ENCODE data around the gene ZDHHC6. TPM values are rescaled to one million over a fixed set of nuclear protein-coding genes. Genes with fewer than 3 reads are reported as not detected.

The ZDHHC6 gene
- total RNA-seq, 1 experiment from 2014 or later: 35.2 TPM

DNA sequence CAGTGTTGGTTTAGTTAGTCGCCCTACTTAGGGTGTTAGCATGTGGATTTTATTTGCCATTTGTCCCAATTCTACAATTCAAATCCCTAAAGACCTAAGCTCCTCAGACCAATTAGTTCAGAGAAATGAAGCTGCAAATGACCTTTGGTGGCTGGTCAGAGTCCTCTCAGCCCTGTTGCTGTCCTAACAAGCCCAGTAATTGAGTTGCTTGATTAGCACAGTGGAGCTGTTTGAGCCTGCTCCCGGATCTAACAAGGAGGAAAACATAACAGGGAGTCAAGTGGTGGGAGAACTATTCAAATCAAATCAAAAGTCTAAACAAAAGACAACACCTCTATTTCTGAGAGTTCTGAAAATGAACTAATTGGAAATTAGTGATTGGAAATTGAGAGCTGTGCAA, 22.1 kb downstream of the ZDHHC6 start:
- TF ChIP-seq, protein P1, sequence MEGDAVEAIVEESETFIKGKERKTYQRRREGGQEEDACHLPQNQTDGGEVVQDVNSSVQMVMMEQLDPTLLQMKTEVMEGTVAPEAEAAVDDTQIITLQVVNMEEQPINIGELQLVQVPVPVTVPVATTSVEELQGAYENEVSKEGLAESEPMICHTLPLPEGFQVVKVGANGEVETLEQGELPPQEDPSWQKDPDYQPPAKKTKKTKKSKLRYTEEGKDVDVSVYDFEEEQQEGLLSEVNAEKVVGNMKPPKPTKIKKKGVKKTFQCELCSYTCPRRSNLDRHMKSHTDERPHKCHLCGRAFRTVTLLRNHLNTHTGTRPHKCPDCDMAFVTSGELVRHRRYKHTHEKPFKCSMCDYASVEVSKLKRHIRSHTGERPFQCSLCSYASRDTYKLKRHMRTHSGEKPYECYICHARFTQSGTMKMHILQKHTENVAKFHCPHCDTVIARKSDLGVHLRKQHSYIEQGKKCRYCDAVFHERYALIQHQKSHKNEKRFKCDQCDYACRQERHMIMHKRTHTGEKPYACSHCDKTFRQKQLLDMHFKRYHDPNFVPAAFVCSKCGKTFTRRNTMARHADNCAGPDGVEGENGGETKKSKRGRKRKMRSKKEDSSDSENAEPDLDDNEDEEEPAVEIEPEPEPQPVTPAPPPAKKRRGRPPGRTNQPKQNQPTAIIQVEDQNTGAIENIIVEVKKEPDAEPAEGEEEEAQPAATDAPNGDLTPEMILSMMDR (conservative IDR thresholded peaks at IDR 0.05): no peak
- no peak overlapping the region for H2BK5ac ChIP-seq (ENCODE audit: insufficient read length, low read length)
- no peak overlapping the region for H3K23ac ChIP-seq (ENCODE audit: insufficient read length, low read depth, low read length)
- H3K4me2 ChIP-seq (ENCODE audit: insufficient read depth, insufficient read length, low read length): no peak overlapping the region
- H3K56ac ChIP-seq (ENCODE audit: insufficient read length, low read depth, low read length): no peak overlapping the region
- no peak overlapping the region for H2BK15ac ChIP-seq (ENCODE audit: low read depth, low read length)
- DNase-seq: no peak
- H2BK20ac ChIP-seq (ENCODE audit: low read depth, low read length, poor library complexity, severe bottlenecking): no peak overlapping the region
- Mint-ChIP-seq H3K9me3 (no peaks in the 10 kb centered on the region), H3K4me3 (no peak overlapping the region), H3K4me1 (no peaks in the 10 kb centered on the region), H3K27me3 (ENCODE audit: low read depth) (no peaks in the 10 kb centered on the region; the same call in 1 of the 2 replicates), H3K27ac (no peak overlapping the region), H3K36me3 (ENCODE audit: insufficient read depth in 1 of 3, low read depth in 3 of 3) (no peaks in the 10 kb centered on the region; a peak in 1 of 7 replicates)
- H3K27me3 ChIP-seq (ENCODE audit: insufficient read depth, low read length): no peaks in the 10 kb centered on the region
- H2AK5ac ChIP-seq (ENCODE audit: insufficient read length, low read length): no peak overlapping the region
- WGBS (ENCODE audit: extremely low coverage, insufficient read length, low lambda C conversion rate): no CpG with 5 or more reads among the region's 2 CpGs
- H3K79me2 ChIP-seq (ENCODE audit: insufficient read depth, low read length): no peaks in the 10 kb centered on the region
- H4K5ac ChIP-seq (ENCODE audit: insufficient read length, low read depth, low read length): no peak overlapping the region
- no peaks in the 10 kb centered on the region for H3K79me1 ChIP-seq (ENCODE audit: insufficient read depth, low read depth, low read length, poor library complexity, severe bottlenecking)
- H2AFZ ChIP-seq (ENCODE audit: low read length): no peak overlapping the region
- no peak overlapping the region for H3K9ac ChIP-seq (ENCODE audit: extremely low read depth, insufficient read length, low read length)
- H4K91ac ChIP-seq (ENCODE audit: insufficient read length, low read depth, low read length): no peak overlapping the region
- H3K27ac ChIP-seq (ENCODE audit: insufficient read length, low read depth, low read length): no peak overlapping the region
- no peak overlapping the region for H2BK12ac ChIP-seq (ENCODE audit: insufficient read length, low read depth, low read length)
- H3K4ac ChIP-seq (ENCODE audit: low read depth, low read length): no peak overlapping the region
- H3K9me3 ChIP-seq (ENCODE audit: control insufficient read depth, low read depth, low read length): no peaks in the 10 kb centered on the region
- H3T11ph ChIP-seq (ENCODE audit: low read length): no peak overlapping the region
- no peak overlapping the region for H3K18ac ChIP-seq (ENCODE audit: insufficient read length, low read depth, low read length)
- no peaks in the 10 kb centered on the region for H3K23me2 ChIP-seq (ENCODE audit: insufficient read length, low read depth, low read length, poor library complexity, severe bottlenecking)
- no peaks in the 10 kb centered on the region for H4K20me1 ChIP-seq (ENCODE audit: control insufficient read depth, insufficient read depth, insufficient read length)
- H2BK120ac ChIP-seq (ENCODE audit: low read depth, low read length, poor library complexity, severe bottlenecking): no peak overlapping the region
- H3K4me1 ChIP-seq (ENCODE audit: insufficient read depth, low read length): no peaks in the 10 kb centered on the region
- H4K8ac ChIP-seq (replicated peaks; ENCODE audit: insufficient read length, low read depth, low read length): no peak overlapping the region
- no peak overlapping the region for H3K14ac ChIP-seq (ENCODE audit: insufficient read depth, low read length)

Data from H9 (cell line).